ENCODE measurements around the gene SKAP1. TPM values are rescaled to one million over a fixed set of nuclear protein-coding genes. Genes with fewer than 3 reads are reported as not detected.
"Not testable (repeated sequence)": the region's sequence is repeated elsewhere in the genome, so short reads cannot be mapped to it uniquely, and the experiment has no call there.

The SKAP1 gene
- polyA plus RNA-seq, 1 of the 3 experiments (the other 2 are of a cell fraction) = not detected

DNA sequence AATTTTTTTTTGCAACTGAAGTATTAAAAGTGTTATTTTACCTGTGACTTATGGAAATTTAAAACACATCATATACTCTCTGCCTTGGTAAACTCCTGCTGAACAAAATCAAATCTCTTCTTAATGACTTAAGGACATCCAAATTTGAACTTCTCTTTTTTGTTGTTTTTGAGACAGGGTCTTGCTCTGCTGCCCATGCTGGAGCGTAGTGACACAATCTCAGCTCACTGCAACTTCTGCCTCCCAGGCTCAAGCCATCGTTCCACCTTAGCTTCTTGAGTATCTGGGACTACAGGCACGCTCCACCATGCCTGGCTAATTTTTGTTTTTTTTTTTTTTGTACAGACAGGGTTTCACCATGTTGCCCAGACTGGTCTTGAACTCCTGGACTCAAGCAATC is 56.1 kb downstream of the SKAP1 start:
- H3K27ac ChIP-seq (ENCODE audit: low read depth in 2 of 2, low read length in 1 of 2) = no peak overlapping the region
- H3K36me3 ChIP-seq (replicated peaks in 1 of 2; ENCODE audit: control insufficient read depth in 1 of 2, insufficient read depth in 2 of 2, low read length in 1 of 2) = no peaks in the 10 kb centered on the region
- TF ChIP-seq SMC3 (IDR thresholded peaks at IDR 0.05; ENCODE audit: low read depth, low read length) = no peak
- no peak for TF ChIP-seq POLR2AphosphoS5 (IDR thresholded peaks at IDR 0.05; ENCODE audit: low read depth, low read length)
- TF ChIP-seq NRF1 (IDR thresholded peaks at IDR 0.05; ENCODE audit: low read depth, low read length) = no peak
- no peak for TF ChIP-seq SIN3A (IDR thresholded peaks at IDR 0.05; ENCODE audit: borderline replicate concordance, low read depth, low read length)
- no peak for TF ChIP-seq MXI1 (IDR thresholded peaks at IDR 0.05; ENCODE audit: low read depth, low read length)
- TF ChIP-seq, protein P1, sequence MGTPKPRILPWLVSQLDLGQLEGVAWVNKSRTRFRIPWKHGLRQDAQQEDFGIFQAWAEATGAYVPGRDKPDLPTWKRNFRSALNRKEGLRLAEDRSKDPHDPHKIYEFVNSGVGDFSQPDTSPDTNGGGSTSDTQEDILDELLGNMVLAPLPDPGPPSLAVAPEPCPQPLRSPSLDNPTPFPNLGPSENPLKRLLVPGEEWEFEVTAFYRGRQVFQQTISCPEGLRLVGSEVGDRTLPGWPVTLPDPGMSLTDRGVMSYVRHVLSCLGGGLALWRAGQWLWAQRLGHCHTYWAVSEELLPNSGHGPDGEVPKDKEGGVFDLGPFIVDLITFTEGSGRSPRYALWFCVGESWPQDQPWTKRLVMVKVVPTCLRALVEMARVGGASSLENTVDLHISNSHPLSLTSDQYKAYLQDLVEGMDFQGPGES (IDR thresholded peaks at IDR 0.05; ENCODE audit: low read depth, low read length) = no peak
- no peak for TF ChIP-seq GATA2 (CRISPR knock-in tag; IDR thresholded peaks at IDR 0.05)
- H3K9me3 ChIP-seq = no peaks in the 10 kb centered on the region
- no peaks in the 10 kb centered on the region for H3K79me2 ChIP-seq (ENCODE audit: insufficient read depth)
- WGBS (ENCODE audit: low lambda C conversion rate) = 5% methylated on average over 3 of the region's 3 CpGs
- H3F3A ChIP-seq (replicated peaks; ENCODE audit: insufficient read depth) = no peaks in the 10 kb centered on the region
- no peaks in the 10 kb centered on the region for H3K4me1 ChIP-seq (ENCODE audit: control insufficient read depth in 1 of 2, insufficient read depth in 2 of 2, low read depth in 1 of 2, low read length in 1 of 2)
- H3K4me3 ChIP-seq (ENCODE audit: low read depth in 2 of 2, low read length in 1 of 2) = no peak overlapping the region
- DNase-seq = no peak
- no peak overlapping the region for H3K4me2 ChIP-seq
- H3K9ac ChIP-seq = no peak overlapping the region
- H3K9me2 ChIP-seq = no peaks in the 10 kb centered on the region
- POLR2A ChIA-PET = no interaction called here
- CTCF ChIA-PET = interaction anchor here (0.7 to 1.4 kb wide), 3 partner anchors 10 to 297 kb away, joined by 3 to 4 read pairs (median 3); no protein-coding TSS in a partner anchor
- H2AFZ ChIP-seq (ENCODE audit: low read depth) = no peak overlapping the region
- no peaks in the 10 kb centered on the region for H4K20me1 ChIP-seq (ENCODE audit: insufficient read depth)
- H3K27me3 ChIP-seq (ENCODE audit: insufficient read depth) = peaks cover 60% of the 10 kb centered on the region

DNA sequence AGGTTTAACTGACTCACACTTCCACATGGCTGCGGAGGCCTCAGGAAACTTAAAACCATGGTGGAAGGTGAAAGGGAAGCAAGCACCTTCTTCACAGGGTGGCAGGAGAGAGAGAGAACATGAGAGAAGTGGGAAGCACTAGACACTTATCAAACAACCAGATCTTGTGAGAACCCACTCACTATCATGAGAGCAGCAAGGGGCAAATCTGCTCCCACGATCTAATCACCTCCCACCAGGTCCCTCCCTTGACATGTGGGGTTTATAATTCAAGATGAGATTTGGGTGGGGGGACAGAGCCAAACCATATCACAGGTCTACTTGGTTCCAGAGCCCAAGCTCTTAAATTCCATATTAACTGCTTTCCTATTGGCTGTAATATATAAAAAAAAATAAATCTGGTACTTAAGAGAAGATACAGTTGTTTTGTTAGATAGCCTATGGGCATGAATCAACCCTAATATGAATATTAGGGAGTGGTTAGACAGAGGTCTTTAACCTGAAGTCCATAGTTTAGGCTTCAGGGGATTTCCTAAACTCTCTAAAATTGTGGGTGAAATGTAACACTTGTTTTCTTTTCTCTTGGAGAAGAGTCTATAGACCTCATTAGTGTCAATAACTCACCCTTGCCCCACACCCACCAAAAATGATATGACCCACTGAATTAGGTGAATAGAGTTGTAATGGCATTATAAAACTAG is 56.7 kb downstream of the SKAP1 start:
- H3K9me2 ChIP-seq = no peaks in the 10 kb centered on the region
- no peak overlapping the region for H3K4me2 ChIP-seq
- no peaks in the 10 kb centered on the region for H3K4me1 ChIP-seq (ENCODE audit: control insufficient read depth in 1 of 2, insufficient read depth in 2 of 2, low read depth in 1 of 2, low read length in 1 of 2)
- H3K4me3 ChIP-seq (ENCODE audit: low read depth in 2 of 2, low read length in 1 of 2) = no peak overlapping the region
- POLR2A ChIA-PET = interaction anchor here (0.5 kb wide), 1 partner anchor 511 kb away, joined by 3 read pairs; no protein-coding TSS in a partner anchor
- CTCF ChIA-PET = interaction anchor here (0.7 to 1.4 kb wide), 3 partner anchors 10 to 298 kb away, joined by 3 to 4 read pairs (median 3); no protein-coding TSS in a partner anchor
- H3K79me2 ChIP-seq (ENCODE audit: insufficient read depth) = no peaks in the 10 kb centered on the region
- TF ChIP-seq TAF1 (IDR thresholded peaks at IDR 0.05; ENCODE audit: borderline replicate concordance, low read depth, low read length) (no peak), RAD21 (IDR thresholded peaks at IDR 0.05; ENCODE audit: low read length) (no peak), FOXJ3 (CRISPR knock-in tag; IDR thresholded peaks at IDR 0.05) (no peak), GABPA (IDR thresholded peaks at IDR 0.05; ENCODE audit: low read depth) (no peak), SIN3A (IDR thresholded peaks at IDR 0.05; ENCODE audit: borderline replicate concordance, low read depth, low read length) (no peak), FOSL2 (IDR thresholded peaks at IDR 0.05; ENCODE audit: borderline replicate concordance, low read depth) (no peak), POLR2AphosphoS5 (IDR thresholded peaks at IDR 0.05; ENCODE audit: low read depth, low read length) (no peak), YY1 (IDR thresholded peaks at IDR 0.05; ENCODE audit: low read depth) (no peak)
- TF ChIP-seq, protein P2, sequence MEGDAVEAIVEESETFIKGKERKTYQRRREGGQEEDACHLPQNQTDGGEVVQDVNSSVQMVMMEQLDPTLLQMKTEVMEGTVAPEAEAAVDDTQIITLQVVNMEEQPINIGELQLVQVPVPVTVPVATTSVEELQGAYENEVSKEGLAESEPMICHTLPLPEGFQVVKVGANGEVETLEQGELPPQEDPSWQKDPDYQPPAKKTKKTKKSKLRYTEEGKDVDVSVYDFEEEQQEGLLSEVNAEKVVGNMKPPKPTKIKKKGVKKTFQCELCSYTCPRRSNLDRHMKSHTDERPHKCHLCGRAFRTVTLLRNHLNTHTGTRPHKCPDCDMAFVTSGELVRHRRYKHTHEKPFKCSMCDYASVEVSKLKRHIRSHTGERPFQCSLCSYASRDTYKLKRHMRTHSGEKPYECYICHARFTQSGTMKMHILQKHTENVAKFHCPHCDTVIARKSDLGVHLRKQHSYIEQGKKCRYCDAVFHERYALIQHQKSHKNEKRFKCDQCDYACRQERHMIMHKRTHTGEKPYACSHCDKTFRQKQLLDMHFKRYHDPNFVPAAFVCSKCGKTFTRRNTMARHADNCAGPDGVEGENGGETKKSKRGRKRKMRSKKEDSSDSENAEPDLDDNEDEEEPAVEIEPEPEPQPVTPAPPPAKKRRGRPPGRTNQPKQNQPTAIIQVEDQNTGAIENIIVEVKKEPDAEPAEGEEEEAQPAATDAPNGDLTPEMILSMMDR (IDR thresholded peaks at IDR 0.05) = no peak
- TF ChIP-seq, protein P3, sequence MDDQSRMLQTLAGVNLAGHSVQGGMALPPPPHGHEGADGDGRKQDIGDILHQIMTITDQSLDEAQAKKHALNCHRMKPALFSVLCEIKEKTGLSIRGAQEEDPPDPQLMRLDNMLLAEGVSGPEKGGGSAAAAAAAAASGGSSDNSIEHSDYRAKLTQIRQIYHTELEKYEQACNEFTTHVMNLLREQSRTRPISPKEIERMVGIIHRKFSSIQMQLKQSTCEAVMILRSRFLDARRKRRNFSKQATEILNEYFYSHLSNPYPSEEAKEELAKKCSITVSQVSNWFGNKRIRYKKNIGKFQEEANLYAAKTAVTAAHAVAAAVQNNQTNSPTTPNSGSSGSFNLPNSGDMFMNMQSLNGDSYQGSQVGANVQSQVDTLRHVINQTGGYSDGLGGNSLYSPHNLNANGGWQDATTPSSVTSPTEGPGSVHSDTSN (IDR thresholded peaks at IDR 0.05) = no peak
- H4K20me1 ChIP-seq (ENCODE audit: insufficient read depth) = no peaks in the 10 kb centered on the region
- no peaks in the 10 kb centered on the region for H3F3A ChIP-seq (replicated peaks; ENCODE audit: insufficient read depth)
- H3K27ac ChIP-seq (ENCODE audit: low read depth in 2 of 2, low read length in 1 of 2) = no peak overlapping the region
- H3K36me3 ChIP-seq (replicated peaks in 1 of 2; ENCODE audit: control insufficient read depth in 1 of 2, insufficient read depth in 2 of 2, low read length in 1 of 2) = no peaks in the 10 kb centered on the region
- H3K9ac ChIP-seq = no peak overlapping the region
- no peak for DNase-seq
- H3K9me3 ChIP-seq = no peaks in the 10 kb centered on the region
- no peak overlapping the region for H2AFZ ChIP-seq (ENCODE audit: low read depth)
- WGBS (ENCODE audit: low lambda C conversion rate) = 4% methylated on average over 2 of the region's 2 CpGs
- peaks cover 59% of the 10 kb centered on the region for H3K27me3 ChIP-seq (ENCODE audit: insufficient read depth)

DNA sequence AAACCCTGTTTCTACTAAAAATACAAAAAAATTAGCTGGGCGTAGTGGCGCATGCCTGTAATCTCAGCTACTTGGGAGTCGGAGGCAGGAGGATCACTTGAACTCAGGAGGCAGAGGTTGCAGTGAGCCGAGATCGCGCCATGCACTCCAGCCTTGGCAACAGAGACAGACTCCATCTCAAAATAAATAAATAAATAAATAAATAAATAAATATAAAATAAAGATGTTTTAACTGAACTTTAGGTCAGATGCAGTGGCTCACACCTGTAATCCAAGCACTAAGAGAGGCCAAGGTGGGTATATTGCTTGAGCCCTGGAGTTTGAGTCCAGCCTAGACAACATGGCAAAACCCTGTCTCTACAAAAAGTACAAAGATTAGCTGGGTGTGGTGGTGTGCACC is 61.0 kb downstream of the SKAP1 start:
- H2AFZ ChIP-seq (ENCODE audit: low read depth); DNase-seq; H3K27ac ChIP-seq (ENCODE audit: low read depth in 2 of 2, low read length in 1 of 2); H4K20me1 ChIP-seq (ENCODE audit: insufficient read depth); H3K36me3 ChIP-seq (replicated peaks in 1 of 2; ENCODE audit: control insufficient read depth in 1 of 2, insufficient read depth in 2 of 2, low read length in 1 of 2); POLR2A ChIA-PET; H3K9me3 ChIP-seq; H3F3A ChIP-seq (replicated peaks; ENCODE audit: insufficient read depth); H3K4me1 ChIP-seq (ENCODE audit: control insufficient read depth in 1 of 2, insufficient read depth in 2 of 2, low read depth in 1 of 2, low read length in 1 of 2); H3K79me2 ChIP-seq (ENCODE audit: insufficient read depth); H3K9me2 ChIP-seq; H3K4me3 ChIP-seq (ENCODE audit: low read depth in 2 of 2, low read length in 1 of 2); H3K9ac ChIP-seq; H3K4me2 ChIP-seq: not testable (repeated sequence)
- CTCF ChIA-PET = interaction anchor here (1.4 to 1.5 kb wide), 2 partner anchors 33 to 249 kb away, joined by 3 to 4 read pairs; no protein-coding TSS in a partner anchor
- WGBS (ENCODE audit: low lambda C conversion rate) = 67% methylated on average over 6 of the region's 6 CpGs
- peaks cover 54% of the 10 kb centered on the region for H3K27me3 ChIP-seq (ENCODE audit: insufficient read depth)

All from SK-N-SH (cell line).